Stomach (tissue), 4 donors: ENCODE data around the gene BORCS8.

Experiments
- EP300 ChIP-seq: sonication (generic); formaldehyde crosslinking; IDR thresholded peaks from one replicate; pipeline ENCODE4 v1.6.1; 2017; ENCODE audit warnings: antibody characterized with exemption
- POLR2A ChIP-seq, 4 donors: fragments of 450-650 bp; IDR thresholded peaks; one replicate each; pipeline ENCODE4 v1.6.1; 2016; ENCODE audit warnings: antibody characterized with exemption in 4 of 4, control low read depth in 2 of 4, mild to moderate bottlenecking in 1 of 4, moderate library complexity in 1 of 4
- POLR2AphosphoS5 ChIP-seq, 3 donors: sonication (generic); formaldehyde crosslinking; IDR thresholded peaks; one replicate each; pipeline ENCODE4 v1.6.1; 2016; ENCODE audit warnings: antibody characterized with exemption in 3 of 3
- TF ChIP-seq, protein P1 (sequence below), 7 experiments: fragments of 450-650 bp in 4 of 7; fragments of 200-600 bp in 3 of 7; sonication (generic) in 3 of 7; IDR thresholded peaks; one replicate each; pipeline ENCODE4 v1.5.1; 2016 to 2019; ENCODE audit warnings: antibody characterized with exemption in 7 of 7, control low read depth in 2 of 7, mild to moderate bottlenecking in 1 of 7

DNA sequence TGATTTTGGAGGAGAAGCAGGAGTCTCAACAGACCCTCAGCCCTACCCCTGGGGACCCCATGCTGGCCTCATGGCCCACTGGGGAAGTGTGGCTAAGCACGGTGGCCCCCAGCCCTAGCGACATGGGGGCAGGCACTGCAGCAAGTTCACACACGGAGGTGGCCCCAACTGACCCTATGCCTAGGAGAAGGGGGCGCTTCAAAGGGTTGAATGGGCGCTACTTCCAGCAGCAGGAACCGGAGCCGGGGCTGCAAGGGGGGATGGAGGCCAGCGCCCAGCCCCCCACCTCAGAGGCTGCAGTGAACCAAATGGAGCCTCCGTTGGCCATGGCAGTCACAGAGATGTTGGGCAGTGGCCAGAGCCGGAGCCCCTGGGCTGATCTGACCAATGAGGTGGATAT is 34.7 kb upstream of the BORCS8 start:
- TF ChIP-seq, protein P1, sequence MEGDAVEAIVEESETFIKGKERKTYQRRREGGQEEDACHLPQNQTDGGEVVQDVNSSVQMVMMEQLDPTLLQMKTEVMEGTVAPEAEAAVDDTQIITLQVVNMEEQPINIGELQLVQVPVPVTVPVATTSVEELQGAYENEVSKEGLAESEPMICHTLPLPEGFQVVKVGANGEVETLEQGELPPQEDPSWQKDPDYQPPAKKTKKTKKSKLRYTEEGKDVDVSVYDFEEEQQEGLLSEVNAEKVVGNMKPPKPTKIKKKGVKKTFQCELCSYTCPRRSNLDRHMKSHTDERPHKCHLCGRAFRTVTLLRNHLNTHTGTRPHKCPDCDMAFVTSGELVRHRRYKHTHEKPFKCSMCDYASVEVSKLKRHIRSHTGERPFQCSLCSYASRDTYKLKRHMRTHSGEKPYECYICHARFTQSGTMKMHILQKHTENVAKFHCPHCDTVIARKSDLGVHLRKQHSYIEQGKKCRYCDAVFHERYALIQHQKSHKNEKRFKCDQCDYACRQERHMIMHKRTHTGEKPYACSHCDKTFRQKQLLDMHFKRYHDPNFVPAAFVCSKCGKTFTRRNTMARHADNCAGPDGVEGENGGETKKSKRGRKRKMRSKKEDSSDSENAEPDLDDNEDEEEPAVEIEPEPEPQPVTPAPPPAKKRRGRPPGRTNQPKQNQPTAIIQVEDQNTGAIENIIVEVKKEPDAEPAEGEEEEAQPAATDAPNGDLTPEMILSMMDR (IDR thresholded peaks at IDR 0.05) = no peak
- TF ChIP-seq POLR2AphosphoS5 (IDR thresholded peaks at IDR 0.05) = no peak
- no peak for TF ChIP-seq POLR2A (IDR thresholded peaks at IDR 0.05)
- no peak for TF ChIP-seq EP300
